ENCODE results near the gene TPRN.

Gene TPRN

DNA sequence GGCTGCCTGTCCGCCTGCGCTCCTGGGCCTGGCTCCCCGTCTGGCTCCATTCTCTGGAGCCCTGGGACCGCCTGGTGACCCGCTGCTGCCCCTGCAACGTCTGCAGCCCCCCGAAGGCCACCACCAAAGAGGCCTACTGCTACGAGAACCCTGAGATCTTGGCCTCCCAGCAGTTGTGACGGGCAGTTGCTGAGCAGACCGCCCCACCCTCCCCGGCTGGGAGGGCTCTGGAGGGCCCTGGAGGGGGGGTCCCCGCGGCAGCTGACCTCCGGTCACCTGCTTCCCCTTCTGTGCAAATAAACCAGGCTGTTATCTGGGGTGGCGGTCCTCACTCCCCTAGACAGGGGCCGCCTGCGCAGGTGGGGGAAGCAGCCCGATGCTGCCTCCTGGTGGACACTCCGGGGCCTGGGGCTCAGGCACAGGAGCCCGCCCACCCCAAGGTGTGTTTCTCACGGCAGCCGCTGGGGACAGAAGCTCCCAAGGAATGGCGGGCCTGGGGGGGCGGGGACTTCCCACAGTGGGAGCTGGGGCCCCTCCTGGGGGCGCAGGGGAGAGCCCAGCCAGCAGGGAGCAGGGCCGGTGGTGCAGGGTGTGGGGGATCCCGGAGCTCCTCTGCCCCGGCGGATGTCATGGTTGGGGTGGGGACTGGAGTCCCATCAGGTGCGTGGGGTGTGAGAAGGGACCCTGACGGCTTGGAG lies 35.8 kb upstream of the TPRN start:
- peak; percentile 85 to 93 (median 85) for DNase-seq (ENCODE audit: low read depth in 3 of 3)

DNA sequence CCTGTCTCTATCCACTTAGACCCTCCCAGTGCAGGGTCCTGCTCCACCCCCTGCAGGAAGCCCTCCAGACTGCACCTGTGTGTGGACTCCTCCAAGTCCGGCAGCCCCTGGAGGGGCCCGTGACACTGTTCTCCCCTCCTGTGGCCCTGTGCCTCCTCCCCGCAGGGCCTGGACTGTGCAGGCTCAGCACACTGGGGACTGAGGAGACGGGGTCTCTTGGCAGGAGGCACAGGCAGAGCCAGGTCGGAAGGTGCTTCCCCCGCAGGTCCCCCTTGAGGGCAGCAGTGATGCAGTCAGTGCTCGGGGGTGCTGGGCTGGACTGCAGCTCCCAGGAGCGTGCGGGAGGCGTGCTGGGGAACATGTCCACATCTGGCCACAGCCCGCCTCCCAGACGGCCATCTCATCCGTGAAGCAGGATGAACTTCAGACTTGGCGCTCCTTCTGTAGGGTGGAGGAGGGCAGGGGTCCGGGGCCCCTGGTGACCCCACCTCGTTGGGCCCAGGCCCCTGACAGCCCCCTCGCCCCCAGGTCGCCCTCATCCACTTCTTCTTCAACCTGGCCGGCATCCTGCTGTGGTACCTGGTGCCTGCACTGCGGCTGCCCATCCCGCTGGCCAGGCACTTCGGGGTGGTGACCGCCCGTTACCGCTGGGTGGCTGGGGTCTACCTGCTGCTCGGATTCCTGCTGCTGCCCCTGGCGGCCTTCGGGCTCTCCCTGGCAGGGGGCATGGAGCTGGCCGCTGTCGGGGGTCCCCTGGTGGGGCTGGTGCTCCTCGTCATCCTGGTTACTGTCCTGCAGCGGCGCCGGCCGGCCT lies 35.1 kb upstream of the TPRN start:
- DNase-seq (ENCODE audit: low read depth in 3 of 3): no peak

DNA sequence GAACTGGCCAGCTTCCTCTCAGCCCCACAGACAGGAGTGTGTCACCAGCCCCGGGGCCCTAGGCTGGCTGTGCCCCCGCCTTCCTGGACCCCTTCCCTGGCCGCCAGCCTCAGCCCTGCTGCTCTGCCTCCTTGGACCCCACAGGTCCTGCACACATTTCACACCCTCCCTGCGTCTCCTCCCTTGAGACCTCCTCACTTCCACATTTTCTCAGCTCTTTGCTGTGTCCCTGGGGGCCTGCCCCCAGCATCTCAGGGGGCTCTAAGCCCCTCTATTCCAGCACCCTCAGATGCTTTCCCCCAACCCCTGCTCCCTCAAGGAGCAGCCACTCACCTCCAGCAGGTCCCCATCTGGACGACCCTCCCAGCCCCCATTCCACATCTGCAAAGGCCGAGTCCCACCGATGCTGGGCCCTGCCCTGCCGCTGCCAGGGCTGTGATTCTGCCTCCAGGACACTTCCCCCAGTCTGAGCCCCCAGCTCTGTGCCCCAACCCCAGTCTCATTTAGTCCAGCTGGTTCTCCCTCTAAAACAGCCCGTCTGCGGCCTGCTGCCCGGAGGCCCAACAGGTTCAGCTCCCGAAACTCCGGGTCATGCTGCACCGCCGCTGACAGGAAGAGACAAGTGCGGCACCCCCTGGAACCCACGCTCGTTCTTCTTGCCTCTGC lies 34.4 kb upstream of the TPRN start:
- DNase-seq (ENCODE audit: low read depth in 3 of 3): no peak

DNA sequence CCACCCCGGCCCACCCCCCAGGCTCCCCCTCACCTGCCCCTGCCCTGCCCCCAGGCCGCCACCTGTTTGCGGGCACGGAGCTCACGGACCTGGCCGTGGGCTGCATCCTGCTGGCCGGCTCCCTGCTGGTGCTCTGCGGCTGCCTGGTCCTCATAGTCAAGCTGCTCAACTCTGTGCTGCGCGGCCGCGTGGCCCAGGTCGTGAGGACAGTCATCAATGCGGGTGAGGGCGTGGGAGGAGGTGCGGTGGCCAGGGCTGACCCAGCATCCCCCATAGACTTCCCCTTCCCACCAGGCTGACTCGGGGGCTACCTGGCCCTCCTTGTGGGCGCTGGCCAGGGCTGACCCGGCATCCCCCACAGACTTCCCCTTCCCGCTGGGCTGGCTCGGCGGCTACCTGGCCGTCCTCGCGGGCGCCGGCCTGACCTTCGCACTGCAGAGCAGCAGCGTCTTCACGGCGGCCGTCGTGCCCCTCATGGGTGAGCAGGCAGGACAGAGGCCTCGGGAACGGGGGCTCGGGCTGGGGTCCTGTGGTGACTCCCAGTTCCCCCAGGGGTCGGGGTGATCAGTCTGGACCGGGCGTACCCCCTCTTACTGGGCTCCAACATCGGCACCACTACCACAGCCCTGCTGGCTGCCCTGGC lies 33.6 kb upstream of the TPRN start:
- no peak for DNase-seq (ENCODE audit: low read depth in 3 of 3)

DNA sequence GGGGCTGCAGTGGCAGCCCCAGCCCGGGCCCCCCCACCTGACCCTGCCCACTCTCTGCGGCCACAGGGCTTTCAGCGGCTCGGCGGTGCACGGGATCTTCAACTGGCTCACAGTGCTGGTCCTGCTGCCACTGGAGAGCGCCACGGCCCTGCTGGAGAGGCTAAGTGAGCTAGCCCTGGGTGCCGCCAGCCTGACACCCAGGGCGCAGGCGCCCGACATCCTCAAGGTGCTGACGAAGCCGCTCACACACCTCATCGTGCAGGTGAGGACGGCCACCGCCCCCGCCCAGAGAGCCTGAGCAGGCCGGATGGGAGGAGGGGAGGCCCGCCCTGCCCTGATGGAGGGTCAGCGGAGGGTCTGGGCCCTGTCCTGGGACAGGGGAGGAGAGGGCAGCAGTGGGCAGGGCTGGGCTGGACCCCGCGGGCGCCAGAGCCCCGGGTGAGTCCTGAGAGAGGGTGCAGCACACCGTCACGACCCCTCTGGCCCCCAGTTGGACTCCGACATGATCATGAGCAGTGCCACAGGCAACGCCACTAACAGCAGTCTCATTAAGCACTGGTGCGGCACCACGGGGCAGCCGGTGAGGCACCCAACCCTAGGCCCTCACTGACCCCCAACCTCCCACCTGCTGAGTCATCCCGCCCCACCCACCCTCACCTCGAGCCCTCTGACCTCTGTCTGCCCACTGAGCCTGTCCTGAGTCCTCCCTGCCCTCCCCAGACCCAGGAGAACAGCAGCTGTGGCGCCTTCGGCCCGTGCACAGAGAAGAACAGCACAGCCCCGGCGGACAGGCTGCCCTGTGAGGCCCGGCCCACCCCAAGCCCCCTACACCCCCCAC lies 32.8 kb upstream of the TPRN start:
- no peak for DNase-seq (ENCODE audit: low read depth in 3 of 3)

DNA sequence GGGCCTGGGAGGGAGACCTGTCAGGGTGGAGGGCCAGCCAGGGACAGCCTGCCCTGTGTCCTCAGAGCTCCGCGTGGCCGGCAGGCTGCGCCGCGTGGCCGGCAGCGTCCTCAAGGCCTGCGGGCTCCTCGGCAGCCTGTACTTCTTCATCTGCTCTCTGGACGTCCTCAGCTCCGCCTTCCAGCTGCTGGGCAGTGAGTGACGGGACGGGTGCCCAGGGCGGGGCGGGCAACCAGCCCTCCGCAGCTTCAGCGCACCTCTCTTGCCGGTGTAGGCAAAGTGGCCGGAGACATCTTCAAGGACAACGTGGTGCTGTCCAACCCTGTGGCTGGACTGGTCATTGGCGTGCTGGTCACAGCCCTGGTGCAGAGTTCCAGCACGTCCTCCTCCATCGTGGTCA lies 32.0 kb upstream of the TPRN start:
- no peak for DNase-seq (ENCODE audit: low read depth in 3 of 3)

DNA sequence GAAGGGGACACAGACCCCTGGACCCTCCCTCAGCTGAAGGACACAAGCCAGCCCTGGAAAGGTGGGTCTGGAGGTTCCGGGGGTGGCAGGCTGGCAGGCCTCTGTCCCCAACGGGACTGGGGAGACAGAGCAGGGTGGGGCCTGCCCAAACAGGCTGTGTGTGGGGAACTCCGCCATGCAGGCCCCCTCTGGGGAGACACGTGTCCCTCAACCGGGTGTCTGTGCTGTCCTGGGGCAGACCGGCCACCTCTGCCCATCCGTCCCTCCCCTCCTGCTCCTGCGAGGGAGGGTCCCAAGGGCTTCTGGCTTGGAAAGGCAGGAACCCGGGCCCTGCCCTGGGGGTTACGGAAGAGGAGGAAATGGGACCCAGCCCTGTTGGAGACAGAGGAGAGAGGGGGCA lies 31.6 kb upstream of the TPRN start:
- no peak for DNase-seq (ENCODE audit: low read depth in 3 of 3)

DNA sequence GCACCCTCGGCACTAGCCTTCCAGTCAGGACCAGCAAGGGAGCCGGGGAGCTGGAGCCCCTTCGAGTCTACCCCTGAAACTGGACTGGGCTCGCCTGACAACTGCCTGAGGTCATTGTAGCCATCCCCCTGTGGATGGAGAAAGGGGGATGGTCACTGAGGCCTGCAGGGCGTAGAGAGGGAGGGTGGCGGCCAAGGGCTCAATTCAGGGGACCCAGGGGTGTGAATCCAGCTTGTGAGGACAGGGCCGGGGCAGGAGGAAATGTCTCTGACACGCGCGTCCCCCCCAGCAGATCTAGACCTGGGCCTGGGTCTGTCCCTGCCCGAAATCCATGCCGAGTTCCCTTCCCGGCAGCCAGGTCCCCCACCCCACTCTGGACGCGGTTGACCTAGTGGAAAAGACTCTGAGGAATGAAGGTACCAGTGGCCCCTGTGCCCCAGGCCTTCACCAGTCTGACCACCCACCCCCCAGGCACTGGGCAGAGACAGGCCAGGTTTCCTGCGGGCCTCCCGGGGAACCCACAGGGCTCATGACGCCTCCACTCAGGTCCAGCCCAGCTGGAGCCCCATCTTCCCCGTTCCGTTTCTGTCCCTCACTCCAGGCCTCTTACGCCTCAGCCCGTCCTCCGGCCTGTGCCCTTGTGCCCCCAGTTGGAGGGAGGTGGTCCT lies 31.0 kb upstream of the TPRN start:
- DNase-seq (ENCODE audit: low read depth in 3 of 3): no peak

DNA sequence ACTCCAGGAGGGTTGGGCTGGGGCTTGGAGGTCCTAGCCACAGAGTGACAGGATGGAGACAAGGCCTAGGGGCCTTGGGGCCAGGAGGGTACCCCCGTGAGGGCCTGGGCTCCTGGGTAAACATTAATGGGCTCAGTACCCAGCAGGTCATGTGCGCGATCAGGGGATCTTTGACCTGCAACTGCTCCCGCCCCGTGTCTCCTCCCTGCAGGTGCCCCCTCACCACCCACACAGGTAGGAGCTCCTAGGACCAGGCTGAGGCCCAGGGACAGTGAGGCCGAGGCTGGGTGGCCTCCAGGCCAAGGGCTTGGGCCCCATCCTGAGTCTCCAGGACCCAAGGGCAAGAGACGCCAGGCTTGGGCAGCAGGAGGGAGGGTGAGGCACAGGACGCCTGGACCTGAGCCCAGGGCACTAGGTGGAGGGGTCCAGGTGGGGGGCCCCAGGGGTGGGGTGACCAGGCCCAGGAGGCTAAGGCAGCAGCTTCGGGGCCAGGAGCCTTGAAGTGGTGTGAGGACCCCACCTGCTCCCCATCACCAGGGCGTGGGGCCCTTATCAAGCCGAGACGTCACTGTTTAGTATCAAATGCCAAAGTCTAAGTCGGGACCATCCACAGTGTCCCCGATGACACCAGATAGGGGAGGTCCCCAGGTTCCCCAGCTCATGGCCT lies 30.3 kb upstream of the TPRN start, which contains the start of gene SLC34A3:
Gene SLC34A3 (plus strand): TSS at position 197 of the 667 bp plus-strand sequence. CDS start 802 bp downstream, outside the sequence.
- DNase-seq (ENCODE audit: low read depth in 3 of 3): no peak

DNA sequence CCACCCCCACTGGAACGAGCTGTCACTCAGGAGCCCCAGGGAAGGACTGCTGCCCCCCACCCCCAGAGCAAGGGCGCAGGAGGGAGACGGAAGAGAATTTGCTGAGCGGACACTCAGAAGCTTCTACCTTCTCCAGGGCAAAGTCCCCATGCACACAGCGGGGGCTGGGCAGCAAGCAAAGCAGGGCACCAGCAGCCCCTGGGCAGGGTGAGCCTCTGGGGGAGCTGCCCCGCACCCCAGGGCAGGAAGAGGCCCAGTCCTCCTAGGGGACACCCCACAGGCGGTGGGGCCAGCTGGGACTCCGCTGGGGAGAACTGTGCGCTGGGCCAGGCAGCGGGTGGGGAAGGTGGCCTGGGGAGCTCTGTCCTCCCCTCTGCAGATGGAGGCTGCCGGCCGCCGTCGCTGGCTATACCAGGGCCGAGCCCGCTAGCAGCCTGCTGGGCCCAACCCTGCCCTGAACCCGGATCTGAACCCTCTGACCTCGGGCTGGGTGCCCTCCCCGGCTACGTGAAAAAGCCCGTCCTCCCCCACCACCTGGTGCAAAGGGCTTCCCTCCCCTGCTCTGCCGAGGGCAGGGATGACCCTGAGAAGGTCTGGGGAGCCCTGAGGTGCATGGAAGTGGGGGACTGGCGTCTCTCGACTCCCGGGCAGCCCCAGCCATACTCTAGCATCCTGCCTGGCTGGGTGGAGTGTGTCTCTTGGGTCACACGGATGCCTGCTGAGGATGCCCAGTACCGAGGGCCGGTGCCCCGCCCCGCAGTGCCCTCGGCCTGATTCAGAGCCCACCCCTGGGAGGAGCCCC lies 29.6 kb upstream of the TPRN start:
- DNase-seq (ENCODE audit: low read depth in 3 of 3): no peak

DNA sequence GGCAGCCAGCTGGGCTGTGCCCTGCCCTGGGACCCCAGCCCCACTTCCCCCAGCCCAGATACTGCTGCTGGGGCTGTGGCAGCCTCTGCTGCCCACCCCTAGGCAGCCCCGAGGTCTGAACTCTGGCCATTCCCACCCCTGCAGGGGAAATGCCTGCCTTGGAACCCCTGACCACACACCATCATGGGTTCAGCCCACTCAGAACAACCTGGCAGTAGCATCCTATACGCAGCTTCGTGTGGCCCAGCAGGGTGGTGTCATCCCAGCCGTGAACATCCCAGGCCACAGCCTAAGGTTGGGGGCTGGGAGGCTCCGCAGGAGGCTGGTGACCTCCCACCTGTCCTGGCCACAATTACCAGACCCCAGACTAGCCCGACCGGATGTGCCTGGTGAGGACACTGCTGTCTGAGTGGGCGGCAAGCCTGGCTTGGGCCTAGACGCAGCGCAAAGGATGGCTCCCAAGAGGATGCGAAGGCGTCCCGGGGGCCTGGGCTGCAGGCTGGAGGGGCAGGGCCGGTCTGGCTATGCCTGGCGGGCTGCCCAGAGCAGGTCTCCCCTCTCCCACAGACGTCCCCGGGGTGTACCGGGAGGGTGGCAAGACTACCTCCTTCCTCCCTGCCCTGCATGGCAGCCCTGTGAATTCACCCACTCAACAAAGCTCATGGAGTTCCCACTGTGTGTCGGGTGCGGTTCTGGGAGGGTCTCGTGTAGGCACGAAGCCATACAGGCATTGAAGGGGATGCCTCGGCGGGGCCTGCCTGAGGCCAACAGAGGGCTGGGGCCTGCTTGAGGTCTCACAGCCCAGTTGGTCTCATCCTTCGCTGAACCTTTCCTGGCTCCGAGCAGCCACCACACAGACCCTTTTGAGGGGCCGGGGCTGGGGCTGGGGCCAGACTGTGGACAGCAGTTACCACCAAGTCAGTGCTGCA lies 28.7 kb upstream of the TPRN start:
- no peak for DNase-seq (ENCODE audit: low read depth in 3 of 3)

DNA sequence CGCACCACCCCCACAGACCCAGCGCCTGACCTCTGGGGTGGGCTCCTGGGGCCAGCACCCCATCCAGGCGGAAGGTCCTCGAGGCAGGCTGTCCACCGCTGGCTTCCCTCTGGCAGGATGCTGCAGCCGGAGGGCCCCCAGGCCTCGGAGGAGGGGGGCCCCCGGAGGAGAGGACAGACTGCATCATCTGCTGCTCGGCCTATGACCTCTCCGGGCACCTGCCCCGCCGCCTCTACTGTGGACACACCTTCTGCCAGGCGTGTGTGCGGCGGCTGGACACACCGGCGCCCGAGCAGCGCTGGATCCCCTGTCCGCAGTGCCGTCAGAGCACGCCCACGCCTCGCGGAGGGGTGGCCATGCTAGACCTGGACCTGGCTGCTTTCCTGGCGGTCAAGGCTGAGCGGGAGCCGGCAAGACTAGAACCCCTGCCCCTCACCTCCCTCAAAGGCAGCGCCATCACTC lies 28.0 kb upstream of the TPRN start:
- no peak for DNase-seq (ENCODE audit: low read depth in 3 of 3)

DNA sequence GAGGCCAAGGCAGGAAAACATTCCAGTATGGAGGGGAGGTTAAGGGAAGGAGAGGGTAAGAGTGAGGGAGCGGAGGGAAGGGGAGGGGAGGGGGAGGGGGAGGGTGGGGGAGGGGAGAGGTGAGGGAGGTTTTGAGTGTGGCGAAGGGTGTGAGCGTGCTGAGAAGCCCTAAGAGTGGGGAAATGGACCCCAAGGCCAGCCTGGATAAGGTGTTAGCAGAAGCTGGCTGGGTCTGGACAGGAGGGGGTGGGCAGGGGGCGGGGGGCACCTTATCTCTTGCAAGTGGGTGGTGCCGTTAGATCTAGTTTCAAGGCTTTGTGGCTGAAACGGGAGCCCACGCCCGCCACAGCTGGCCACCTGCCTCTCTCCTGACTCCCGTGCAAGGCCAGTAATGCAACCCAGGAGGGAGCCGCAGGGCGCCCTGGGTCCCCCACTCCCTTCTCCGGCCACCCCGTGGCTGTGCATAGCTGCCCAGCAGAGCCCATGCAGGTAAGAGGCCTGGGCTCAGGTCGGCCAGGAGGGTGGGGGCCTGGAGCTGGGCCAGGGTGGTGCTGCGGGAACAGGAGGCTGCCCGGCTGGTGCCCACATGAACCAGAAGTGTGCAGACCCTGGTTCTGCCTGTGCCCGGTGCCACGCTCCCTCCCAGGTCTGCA lies 27.4 kb upstream of the TPRN start:
- no peak for DNase-seq (ENCODE audit: low read depth in 3 of 3)

DNA sequence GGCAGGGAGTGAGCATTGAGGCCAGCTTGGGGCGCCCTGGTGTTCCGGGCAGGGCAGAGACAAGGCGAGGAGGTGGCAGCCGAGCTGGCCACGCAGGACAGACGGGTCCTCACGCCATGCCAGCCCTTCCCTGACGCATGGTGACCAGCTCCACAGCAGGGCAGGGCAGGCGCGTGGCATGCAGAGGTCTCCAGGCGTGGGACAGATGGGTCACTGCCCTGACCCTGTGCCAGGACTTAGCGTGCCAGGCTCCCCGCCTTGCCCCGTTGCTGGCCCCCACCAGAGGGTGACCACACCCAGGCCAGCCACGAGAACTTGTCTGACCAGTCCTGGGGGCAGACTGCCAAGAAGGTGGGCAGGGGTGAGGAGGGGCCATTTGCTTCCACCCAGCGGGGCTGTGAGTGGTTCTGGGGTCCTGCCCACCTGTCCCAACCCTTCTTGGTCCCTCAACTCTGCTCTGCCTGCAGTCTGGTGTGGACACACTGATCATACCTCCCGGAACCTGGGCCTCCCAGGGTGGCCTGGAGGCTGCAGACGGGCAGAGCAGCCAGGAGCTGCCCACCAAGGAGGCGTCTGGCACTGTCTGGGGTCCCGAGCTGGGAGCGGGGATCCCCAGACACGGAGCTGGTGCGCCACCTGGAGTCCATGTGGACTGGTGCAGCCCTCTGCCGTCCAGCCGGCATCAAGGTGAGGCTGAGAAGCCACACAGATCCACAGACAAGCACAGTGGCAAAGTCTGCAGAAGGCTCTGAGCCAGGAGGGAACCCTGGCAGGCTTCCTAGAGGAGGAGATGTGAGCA lies 26.7 kb upstream of the TPRN start, which contains the start of gene RNF224:
Gene RNF224 (plus strand): TSS at position 449 of the 799 bp plus-strand sequence. CDS start 834 bp downstream, outside the sequence.
- peak; percentile 64 to 83 (median 66) for DNase-seq (ENCODE audit: low read depth in 3 of 3)

DNA sequence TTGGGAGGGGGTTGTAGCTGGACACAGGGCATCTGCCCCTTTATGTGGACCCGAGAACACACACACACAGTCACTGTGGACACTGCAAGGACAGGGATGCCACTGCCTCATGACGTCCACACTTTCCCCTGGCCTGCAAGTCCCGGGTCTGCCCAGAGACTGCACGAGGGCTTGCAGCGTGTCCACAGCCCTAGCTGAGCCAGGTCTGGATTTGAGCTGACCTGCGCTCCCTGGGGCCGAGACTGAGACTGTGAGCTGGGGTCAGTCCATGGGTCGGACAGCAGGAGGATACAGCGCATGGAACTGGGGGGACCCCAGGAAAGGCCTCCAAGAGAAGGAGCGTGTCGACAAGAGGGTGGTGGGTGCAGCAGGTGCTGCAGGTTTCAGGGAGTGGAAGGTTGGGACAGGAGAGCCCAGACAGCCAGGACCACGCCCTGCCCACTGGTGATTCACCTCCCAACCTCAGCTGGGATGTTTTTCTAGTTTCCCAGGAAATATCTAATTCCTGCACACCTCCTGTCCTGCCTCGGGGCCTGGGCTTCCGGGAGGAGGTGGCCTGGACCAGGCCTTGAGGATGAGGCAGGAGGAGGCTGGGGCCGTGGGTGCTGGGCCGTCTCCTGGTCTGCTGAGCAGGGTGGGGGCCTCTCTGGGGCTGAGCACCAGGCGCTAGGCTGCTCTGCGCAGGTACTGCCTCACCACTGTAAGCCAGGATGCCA lies 26.0 kb upstream of the TPRN start:
- DNase-seq (ENCODE audit: low read depth in 3 of 3): no peak

Data from stimulated activated CD4-positive, alpha-beta T cell treated with anti-CD3 and anti-CD28 coated beads, TNF-alpha, amount 100 ng/mL, for 24 hours (primary cell).